Upper lobe of right lung (tissue), 1 donor: ENCODE measurements around the gene ARMC8. TPM values are rescaled to one million over a fixed set of nuclear protein-coding genes. Genes with fewer than 3 reads are reported as not detected.

Experiments used
- ATAC-seq: fragments of 200-7000 bp; cut with Tn5 transposase; one replicate; pipeline ENCODE4 v1.9.1; 2020; ENCODE audit warnings: mild to moderate bottlenecking, moderate library complexity
- DNase-seq: peaks from one replicate; pipeline ENCODE4 v3.0.0-alpha.2; 2020
- H3K27ac ChIP-seq: fragments of 200-600 bp; one replicate; pipeline ENCODE4 v1.8.0; 2022
- H3K27me3 ChIP-seq: fragments of 200-600 bp; one replicate; pipeline ENCODE4 v1.8.0; 2022; ENCODE audit warnings: mild to moderate bottlenecking
- H3K36me3 ChIP-seq: fragments of 200-600 bp; one replicate; pipeline ENCODE4 v1.8.0; 2022
- H3K4me1 ChIP-seq: fragments of 200-600 bp; one replicate; pipeline ENCODE4 v1.8.0; 2022
- H3K4me3 ChIP-seq: fragments of 200-600 bp; one replicate; pipeline ENCODE4 v1.8.0; 2022; ENCODE audit warnings: mild to moderate bottlenecking
- H3K9me3 ChIP-seq: fragments of 200-600 bp; one replicate; pipeline ENCODE4 v1.8.0; 2022
- CTCF ChIP-seq: fragments of 200-600 bp; IDR thresholded peaks from one replicate; pipeline ENCODE4 v1.8.0; 2022; ENCODE audit warnings: antibody characterized with exemption
- intact Hi-C: fragments of 100-400 bp; cut with DNase I; formaldehyde crosslinking; loops from one replicate; pipeline ENCODE4 v1.11.0; 2022
- total RNA-seq: library from RNA; stranded (reverse); fragmentation: NEBNext Ultra II Directional; extraction: Animal tissue kit (Norgen Biotek cat#: 25700); gene quantifications from one replicate; pipeline ENCODE4 v1.2.1, GENCODE V29; 2021
- donor health status: DM: no; HTN: yes; CAD: no; lungs with severe emphysema.

The ARMC8 gene
- total RNA-seq, 1 donor from 2014 or later: 50.3 TPM

GRCh38 chr3:138257986-138258385, 70.9 kb downstream of the ARMC8 start:
- Histone ChIP-seq H3K4me1 (no peaks in the 10 kb centered on the region), H3K27me3 (no peaks in the 10 kb centered on the region), H3K9me3 (no peaks in the 10 kb centered on the region), H3K4me3 (no peak overlapping the region), H3K36me3 (peaks cover 5% of the 10 kb centered on the region), H3K27ac (no peak overlapping the region)
- ATAC-seq: no peak
- TF ChIP-seq CTCF: no peak
- intact Hi-C loops: no loop called here
- no peak for DNase-seq

- ATAC-seq: no peak
- no peaks in the 10 kb centered on the region for H3K9me3 ChIP-seq
- no peaks in the 10 kb centered on the region for H3K4me1 ChIP-seq
- H3K27me3 ChIP-seq: no peaks in the 10 kb centered on the region
- H3K27ac ChIP-seq: no peak overlapping the region
- H3K36me3 ChIP-seq: peaks cover 13% of the 10 kb centered on the region
- intact Hi-C loops: no loop called here
- no peak for DNase-seq
- no peak overlapping the region for H3K4me3 ChIP-seq
- TF ChIP-seq CTCF: no peak
Measured at GRCh38 chr3:138259126-138259525, 72.0 kb downstream of the ARMC8 start.

GRCh38 chr3:138260611-138261010, 73.5 kb downstream of the ARMC8 start:
- Histone ChIP-seq H3K9me3 (no peaks in the 10 kb centered on the region), H3K4me1 (no peaks in the 10 kb centered on the region), H3K4me3 (no peak overlapping the region), H3K27me3 (no peaks in the 10 kb centered on the region), H3K36me3 (peaks cover 28% of the 10 kb centered on the region), H3K27ac (no peak overlapping the region)
- DNase-seq: no peak
- TF ChIP-seq CTCF: no peak
- intact Hi-C loops: no loop called here
- ATAC-seq: no peak

- no peak for TF ChIP-seq CTCF
- Histone ChIP-seq H3K4me3 (no peak overlapping the region), H3K36me3 (peaks cover 51% of the 10 kb centered on the region), H3K4me1 (no peaks in the 10 kb centered on the region), H3K9me3 (no peaks in the 10 kb centered on the region), H3K27ac (no peak overlapping the region), H3K27me3 (no peaks in the 10 kb centered on the region)
- intact Hi-C loops: no loop called here
- ATAC-seq (no peak), DNase-seq (no peak)
Measured at GRCh38 chr3:138263104-138263503, 76.0 kb downstream of the ARMC8 start.

- Histone ChIP-seq H3K4me1 (no peaks in the 10 kb centered on the region), H3K4me3 (no peak overlapping the region), H3K9me3 (no peaks in the 10 kb centered on the region), H3K27me3 (no peaks in the 10 kb centered on the region), H3K27ac (no peak overlapping the region), H3K36me3 (peaks cover 70% of the 10 kb centered on the region)
- TF ChIP-seq CTCF: no peak
- intact Hi-C loops: no loop called here
- ATAC-seq: no peak
- DNase-seq: no peak
Measured at GRCh38 chr3:138265745-138266144, 78.6 kb downstream of the ARMC8 start.

GRCh38 chr3:138267083-138267482, 80.0 kb downstream of the ARMC8 start:
- ATAC-seq: no peak
- intact Hi-C loops: no loop called here
- H3K4me3 ChIP-seq: no peak overlapping the region
- H3K9me3 ChIP-seq: no peaks in the 10 kb centered on the region
- peaks cover 83% of the 10 kb centered on the region for H3K36me3 ChIP-seq
- no peak for DNase-seq
- no peaks in the 10 kb centered on the region for H3K4me1 ChIP-seq
- no peaks in the 10 kb centered on the region for H3K27me3 ChIP-seq
- no peak for TF ChIP-seq CTCF
- no peak overlapping the region for H3K27ac ChIP-seq
